ENCODE results near the gene TBCD.
"Not testable (repeated sequence)": the region's sequence is repeated elsewhere in the genome, so short reads cannot be mapped to it uniquely, and the experiment has no call there.

Gene TBCD

DNA sequence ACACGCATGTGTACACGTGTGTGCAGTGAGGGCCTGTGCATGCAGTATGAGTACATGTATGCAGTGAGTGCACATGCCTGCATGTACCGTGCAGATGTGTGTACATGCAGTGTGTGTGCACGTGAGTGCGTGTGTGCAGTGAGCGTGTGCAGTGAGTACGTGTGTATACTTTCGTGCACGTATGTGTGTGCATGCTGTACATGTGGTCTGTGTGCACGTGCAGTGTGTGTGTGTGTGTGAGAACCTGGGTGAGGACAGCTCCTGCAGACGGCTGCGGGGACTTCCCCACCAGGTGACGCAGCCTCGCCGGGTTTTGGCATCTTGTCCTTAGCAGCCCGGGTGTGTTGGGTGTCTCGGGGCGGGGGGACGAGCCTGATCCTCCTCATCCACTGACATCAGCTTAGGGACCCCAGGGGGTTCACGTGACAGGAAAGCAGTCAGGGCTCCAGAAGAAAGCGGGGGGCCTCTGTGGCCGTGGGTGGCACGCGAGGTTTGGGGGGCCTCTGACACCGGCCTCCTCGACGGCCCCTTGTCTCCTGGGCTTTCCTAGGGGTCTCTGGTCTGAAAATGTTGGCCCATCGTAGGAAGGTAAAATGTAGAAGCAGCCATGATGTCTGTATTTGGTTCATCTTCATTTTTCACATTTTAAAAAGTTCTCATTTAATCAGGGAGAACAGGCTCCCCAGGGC, 207.5 kb downstream of the TBCD start:
- peaks cover 7 to 10% of the 10 kb centered on the region in 2 donors for H3K4me1 Mint-ChIP-seq
- H3K27me3 Mint-ChIP-seq: peaks cover 6 to 9% of the 10 kb centered on the region in 2 donors
- H3K27ac Mint-ChIP-seq: no peak overlapping the region
- peaks cover 19 to 30% of the 10 kb centered on the region in 2 donors for H3K36me3 Mint-ChIP-seq
- no peak overlapping the region for H3K4me3 Mint-ChIP-seq
- DNase-seq (no peak), ATAC-seq (replicated peaks) (no peak)
- H3K9me3 Mint-ChIP-seq: peaks cover 8 to 9% of the 10 kb centered on the region in 2 donors

DNA sequence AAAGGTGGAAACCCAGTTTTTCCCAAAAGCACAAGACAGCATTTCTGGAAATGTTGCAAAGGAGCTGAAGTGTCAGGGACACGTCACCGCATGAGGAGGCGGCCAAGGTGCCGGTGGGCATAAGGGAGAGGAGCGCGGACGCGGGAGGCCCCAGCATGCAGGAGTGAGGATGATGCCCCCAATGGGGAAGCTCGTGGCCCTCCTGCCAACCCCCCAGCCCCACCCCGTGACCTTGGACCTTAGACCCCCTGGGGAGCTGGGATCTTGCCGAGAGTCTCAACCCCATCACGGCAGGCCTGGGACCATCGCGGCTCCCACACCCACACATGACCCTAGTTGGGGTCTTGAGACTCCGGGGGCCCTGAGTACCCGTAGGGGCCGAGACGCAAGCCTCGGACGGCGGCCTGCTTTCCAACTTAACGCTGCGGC, 208.1 kb downstream of the TBCD start:
- Mint-ChIP-seq H3K27ac (no peak overlapping the region), H3K9me3 (peaks cover 3 to 4% of the 10 kb centered on the region in 2 donors), H3K4me3 (no peak overlapping the region), H3K4me1 (peaks cover 9 to 10% of the 10 kb centered on the region in 2 donors), H3K36me3 (peaks cover 13 to 23% of the 10 kb centered on the region in 2 donors), H3K27me3 (peaks cover 6 to 9% of the 10 kb centered on the region in 2 donors)
- DNase-seq (no peak), ATAC-seq (replicated peaks) (no peak)

DNA sequence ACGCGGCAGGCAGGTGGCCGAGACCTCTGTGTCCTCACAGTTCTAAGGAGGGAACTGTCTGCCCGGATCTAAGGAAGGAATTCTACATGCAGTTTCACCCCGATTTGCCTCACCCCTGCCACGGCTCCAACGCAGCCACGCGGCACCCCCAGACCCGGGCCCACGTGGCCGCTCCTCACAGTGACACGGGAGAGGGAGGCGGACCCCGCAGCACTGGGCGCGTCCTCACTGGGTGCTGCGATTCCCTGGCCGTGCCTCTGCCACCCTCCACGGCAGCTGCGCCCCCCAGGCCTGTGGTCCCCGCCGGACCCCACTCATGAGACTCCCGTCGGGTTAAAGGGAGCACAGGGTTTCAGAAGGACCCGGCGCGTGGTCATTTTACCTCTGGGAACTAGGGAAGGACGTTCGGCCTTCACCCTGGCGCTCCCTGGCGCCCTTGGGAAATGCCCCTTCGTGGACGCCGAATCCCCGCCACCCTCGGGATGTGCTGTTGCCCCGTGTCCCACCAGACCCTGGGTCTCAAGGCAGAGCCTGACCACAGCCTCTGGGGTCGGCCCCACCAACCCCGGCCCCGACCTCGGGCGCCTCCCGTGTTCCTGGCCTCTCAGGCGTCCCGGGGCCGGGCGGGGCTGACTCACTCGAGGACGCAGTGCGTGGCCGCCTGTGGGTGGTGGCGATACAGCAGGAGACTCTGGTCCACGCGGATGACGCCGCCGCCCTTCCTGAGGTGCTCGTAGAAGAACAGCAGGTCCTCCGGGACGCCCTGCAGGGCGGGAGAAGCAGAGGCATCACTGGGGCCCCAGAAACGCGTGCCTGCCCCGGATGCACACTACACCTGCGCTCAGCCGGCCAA, 208.8 kb downstream of the TBCD start:
- H3K36me3 Mint-ChIP-seq: peaks cover 8 to 17% of the 10 kb centered on the region in 2 donors
- DNase-seq (no peak), ATAC-seq (replicated peaks) (no peak)
- no peak overlapping the region for H3K4me3 Mint-ChIP-seq
- H3K27ac Mint-ChIP-seq: no peak overlapping the region
- H3K4me1 Mint-ChIP-seq: peaks cover 9 to 10% of the 10 kb centered on the region in 2 donors
- peaks cover 0 to under 1% of the 10 kb centered on the region in 2 donors for H3K9me3 Mint-ChIP-seq
- peaks cover 6 to 9% of the 10 kb centered on the region in 2 donors for H3K27me3 Mint-ChIP-seq

GRCh38 chr17:82961366-82962162, 209.7 kb downstream of the TBCD start:
- Mint-ChIP-seq H3K27ac (no peak overlapping the region), H3K27me3 (peaks cover 6 to 9% of the 10 kb centered on the region in 2 donors), H3K4me1 (peaks cover 10 to 11% of the 10 kb centered on the region in 2 donors), H3K36me3 (peaks cover 10 to 18% of the 10 kb centered on the region in 2 donors), H3K4me3 (no peak overlapping the region), H3K9me3 (no peaks in the 10 kb centered on the region)
- no peak for DNase-seq
- ATAC-seq (replicated peaks): no peak

- Mint-ChIP-seq H3K4me1 (peaks cover 10 to 12% of the 10 kb centered on the region in 2 donors), H3K27ac (no peak overlapping the region), H3K36me3 (peaks cover 10 to 21% of the 10 kb centered on the region in 2 donors), H3K27me3 (peaks cover 6 to 9% of the 10 kb centered on the region in 2 donors), H3K9me3 (no peaks in the 10 kb centered on the region), H3K4me3 (no peak overlapping the region)
- ATAC-seq (replicated peaks): no peak
- DNase-seq: no peak
These were observed 210.4 kb downstream of the TBCD start for GRCh38 chr17:82962163-82962720.

GRCh38 chr17:82963104-82963950, 211.5 kb downstream of the TBCD start:
- DNase-seq (no peak), ATAC-seq (replicated peaks) (peak; percentile 68 to 78)
- peaks cover 10 to 21% of the 10 kb centered on the region in 2 donors for H3K36me3 Mint-ChIP-seq
- peaks cover 6 to 14% of the 10 kb centered on the region in 2 donors for H3K27me3 Mint-ChIP-seq
- no peaks in the 10 kb centered on the region for H3K9me3 Mint-ChIP-seq
- H3K4me3 Mint-ChIP-seq: no peak overlapping the region
- peaks cover 16% of the 10 kb centered on the region in 2 donors for H3K4me1 Mint-ChIP-seq
- no peak overlapping the region for H3K27ac Mint-ChIP-seq

GRCh38 chr17:82964451-82964850, 212.6 kb downstream of the TBCD start:
- H3K4me3 Mint-ChIP-seq; ATAC-seq (replicated peaks); H3K9me3 Mint-ChIP-seq; DNase-seq: not testable (repeated sequence)
- Mint-ChIP-seq H3K4me1 (peaks cover 19 to 21% of the 10 kb centered on the region in 2 donors), H3K27ac (peak overlapping the region; percentile 20), H3K36me3 (peaks cover 10 to 12% of the 10 kb centered on the region in 2 donors), H3K27me3 (peaks cover 6 to 16% of the 10 kb centered on the region in 2 donors)

DNA sequence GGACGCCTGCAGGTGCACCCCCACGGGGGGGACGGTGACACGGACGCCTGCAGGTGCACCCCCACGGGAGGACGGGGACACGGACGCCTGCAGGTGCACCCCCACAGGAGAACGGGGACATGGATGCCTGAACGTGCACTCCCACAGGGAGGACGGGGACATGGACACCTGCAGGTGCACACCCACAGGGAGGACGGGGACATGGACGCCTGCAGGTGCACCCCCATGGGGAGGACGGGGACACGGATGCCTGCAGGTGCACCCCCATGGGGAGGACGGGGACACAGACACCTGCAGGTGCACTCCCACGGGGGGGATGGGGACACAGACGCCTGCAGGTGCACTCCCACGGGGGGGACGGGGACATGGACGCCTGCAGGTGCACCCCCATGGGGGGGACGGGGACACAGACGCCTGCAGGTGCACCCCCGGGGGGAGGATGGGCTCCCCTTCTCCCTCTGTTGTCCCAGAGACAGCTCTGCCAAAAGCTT, 213.0 kb downstream of the TBCD start:
- Mint-ChIP-seq H3K9me3 (no peaks in the 10 kb centered on the region), H3K27ac (no peak overlapping the region), H3K4me1 (peaks cover 19 to 21% of the 10 kb centered on the region in 2 donors), H3K4me3 (no peak overlapping the region), H3K36me3 (peaks cover 10 to 11% of the 10 kb centered on the region in 2 donors), H3K27me3 (peaks cover 6 to 16% of the 10 kb centered on the region in 2 donors)
- no peak for DNase-seq
- ATAC-seq (replicated peaks): no peak

- Mint-ChIP-seq H3K4me3 (no peak overlapping the region), H3K27ac (no peak overlapping the region), H3K9me3 (no peaks in the 10 kb centered on the region), H3K4me1 (peaks cover 19 to 21% of the 10 kb centered on the region in 2 donors), H3K27me3 (peaks cover 6 to 16% of the 10 kb centered on the region in 2 donors), H3K36me3 (peaks cover 10% of the 10 kb centered on the region in 2 donors)
- ATAC-seq (replicated peaks): no peak
- DNase-seq: no peak
These were observed 213.5 kb downstream of the TBCD start for GRCh38 chr17:82965371-82965770.

- H3K4me1 Mint-ChIP-seq: peaks cover 19 to 22% of the 10 kb centered on the region in 2 donors
- no peak overlapping the region for H3K4me3 Mint-ChIP-seq
- H3K27me3 Mint-ChIP-seq: peaks cover 6 to 22% of the 10 kb centered on the region in 2 donors
- no peaks in the 10 kb centered on the region for H3K9me3 Mint-ChIP-seq
- ATAC-seq (replicated peaks) (no peak), DNase-seq (no peak)
- H3K36me3 Mint-ChIP-seq: peaks cover 13 to 14% of the 10 kb centered on the region in 2 donors
- H3K27ac Mint-ChIP-seq: no peak overlapping the region
These were observed 214.6 kb downstream of the TBCD start for GRCh38 chr17:82966415-82966814.

GRCh38 chr17:82967268-82968032, 215.6 kb downstream of the TBCD start:
- no peak for ATAC-seq (replicated peaks)
- peaks cover 13 to 14% of the 10 kb centered on the region in 2 donors for H3K36me3 Mint-ChIP-seq
- no peak overlapping the region for H3K4me3 Mint-ChIP-seq
- DNase-seq: no peak
- peaks cover 19 to 22% of the 10 kb centered on the region in 2 donors for H3K4me1 Mint-ChIP-seq
- no peaks in the 10 kb centered on the region for H3K9me3 Mint-ChIP-seq
- H3K27ac Mint-ChIP-seq: peak overlapping the region; percentile 3
- H3K27me3 Mint-ChIP-seq: peaks cover 6 to 22% of the 10 kb centered on the region in 2 donors

Data from stimulated activated naive B cell treated with anti-CD40 and anti-IgM and Interleukin-4, amounts not matched to agents 10 μg/mL and 1 μg/mL and 100 μg/mL, for 72 hours (primary cell).